Mesenchymal stem cell (in vitro differentiated cells and primary cell): ENCODE measurements around the gene CD7.

Source experiments
- DNase-seq: peaks from one replicate; pipeline ENCODE4 v3.0.0-alpha.2; 2013
- H2AFZ ChIP-seq: one replicate; pipeline ENCODE4 v1.6.1; 2013; ENCODE audit warnings: low read depth, mild to moderate bottlenecking, control low read depth, inconsistent platforms, low read length, moderate library complexity
- H2AK5ac ChIP-seq: 2 replicates; pipeline ENCODE4 v1.6.1; 2013; ENCODE audit warnings: low read length, moderate library complexity, mild to moderate bottlenecking, inconsistent platforms; ENCODE audit not compliant: severe bottlenecking
- H2BK120ac ChIP-seq: one replicate; pipeline ENCODE4 v1.6.1; 2013; ENCODE audit warnings: low read depth, mild to moderate bottlenecking, inconsistent platforms, low read length, moderate library complexity
- H2BK12ac ChIP-seq, 2 experiments: one replicate each; pipeline ENCODE4 v1.6.1; 2013; ENCODE audit warnings: inconsistent platforms in 2 of 2, low read length in 2 of 2, mild to moderate bottlenecking in 2 of 2, moderate library complexity in 2 of 2, control low read depth in 1 of 2
- H2BK15ac ChIP-seq: one replicate; pipeline ENCODE4 v1.6.1; 2013; ENCODE audit warnings: mild to moderate bottlenecking, low read depth, inconsistent platforms; ENCODE audit not compliant: poor library complexity, severe bottlenecking
- H2BK5ac ChIP-seq: 2 replicates; pipeline ENCODE4 v1.6.1; 2013; ENCODE audit warnings: low read depth, mild to moderate bottlenecking, low read length, control low read depth, inconsistent platforms; ENCODE audit not compliant: poor library complexity, severe bottlenecking
- H3K14ac ChIP-seq, 2 experiments: one replicate each; pipeline ENCODE4 v1.6.1; 2013; ENCODE audit warnings: inconsistent platforms in 2 of 2, low read length in 2 of 2, control low read depth in 1 of 2, mild to moderate bottlenecking in 1 of 2, moderate library complexity in 1 of 2
- H3K18ac ChIP-seq, 2 experiments: one replicate each; pipeline ENCODE4 v1.6.1; 2013; ENCODE audit warnings: inconsistent platforms in 2 of 2, low read length in 2 of 2, control low read depth in 1 of 2, low read depth in 1 of 2, mild to moderate bottlenecking in 1 of 2
- H3K23ac ChIP-seq, 2 experiments: one replicate each; pipeline ENCODE4 v1.6.1; 2013; ENCODE audit warnings: inconsistent platforms in 2 of 2, low read length in 2 of 2, mild to moderate bottlenecking in 2 of 2, moderate library complexity in 2 of 2, control low read depth in 1 of 2
- H3K27ac ChIP-seq: 2 replicates; pipeline ENCODE4 v1.5.1; 2013; ENCODE audit warnings: mild to moderate bottlenecking, moderate library complexity, low read length, control low read depth, inconsistent platforms; ENCODE audit not compliant: poor library complexity, severe bottlenecking
- H3K27me3 ChIP-seq, 2 experiments: 2 replicates each; pipeline versions ENCODE4 v1.6.1 to v1.7.0; 2013; ENCODE audit warnings: low read length in 2 of 2, mild to moderate bottlenecking in 2 of 2, moderate library complexity in 2 of 2, control low read depth in 1 of 2, inconsistent platforms in 1 of 2; ENCODE audit not compliant: control insufficient read depth in 1 of 2, insufficient read depth in 1 of 2
- H3K36me3 ChIP-seq, 2 experiments: 2 replicates each; pipeline versions ENCODE4 v1.6.1 to v1.7.0; 2013; ENCODE audit warnings: low read length in 2 of 2, control low read depth in 1 of 2, inconsistent platforms in 1 of 2, low read depth in 1 of 2, mild to moderate bottlenecking in 1 of 2; ENCODE audit not compliant: insufficient read depth in 2 of 2, control insufficient read depth in 1 of 2
- H3K4ac ChIP-seq, 2 experiments: one replicate each; pipeline ENCODE4 v1.6.1; 2013; ENCODE audit warnings: inconsistent platforms in 2 of 2, low read length in 2 of 2, mild to moderate bottlenecking in 2 of 2, moderate library complexity in 2 of 2, control low read depth in 1 of 2, low read depth in 1 of 2
- H3K4me1 ChIP-seq: 2 replicates; pipeline ENCODE4 v1.6.1; 2013; ENCODE audit warnings: low read depth, low read length, control low read depth; ENCODE audit not compliant: control insufficient read depth, insufficient read depth
- H3K4me2 ChIP-seq: 2 replicates; pipeline ENCODE4 v1.6.1; 2013; ENCODE audit warnings: low read length, mild to moderate bottlenecking, inconsistent platforms; ENCODE audit not compliant: poor library complexity, severe bottlenecking
- H3K4me3 ChIP-seq, 2 experiments: 2 replicates each; pipeline versions ENCODE4 v1.5.1 to v1.7.0; 2013; ENCODE audit warnings: low read length in 2 of 2, mild to moderate bottlenecking in 2 of 2, control low read depth in 1 of 2, low read depth in 1 of 2; ENCODE audit not compliant: insufficient read depth in 1 of 2
- H3K79me1 ChIP-seq: replicated peaks from 2 replicates; pipeline ENCODE4 v1.6.1; 2013; ENCODE audit warnings: mild to moderate bottlenecking, control low read depth, low read length, inconsistent platforms; ENCODE audit not compliant: poor library complexity, severe bottlenecking
- H3K9ac ChIP-seq: 2 replicates; pipeline ENCODE4 v1.7.0; 2013; ENCODE audit warnings: mild to moderate bottlenecking, low read length, moderate library complexity
- H3K9me3 ChIP-seq: 2 replicates; pipeline ENCODE4 v1.7.0; 2013; ENCODE audit warnings: mild to moderate bottlenecking, low read length; ENCODE audit not compliant: control insufficient read depth
- H4K8ac ChIP-seq: one replicate; pipeline ENCODE4 v1.6.1; 2013; ENCODE audit warnings: inconsistent platforms, mild to moderate bottlenecking, low read length, moderate library complexity
- H4K91ac ChIP-seq: one replicate; pipeline ENCODE4 v1.6.1; 2013; ENCODE audit warnings: mild to moderate bottlenecking, low read length, inconsistent platforms
- WGBS: methylation state at CpG from one replicate; pipeline ENCODE4 v1.1.7; 2013; ENCODE audit warnings: mixed read lengths; 5-methylcytosine and 5-hydroxymethylcytosine counted together

The CD7 gene

DNA sequence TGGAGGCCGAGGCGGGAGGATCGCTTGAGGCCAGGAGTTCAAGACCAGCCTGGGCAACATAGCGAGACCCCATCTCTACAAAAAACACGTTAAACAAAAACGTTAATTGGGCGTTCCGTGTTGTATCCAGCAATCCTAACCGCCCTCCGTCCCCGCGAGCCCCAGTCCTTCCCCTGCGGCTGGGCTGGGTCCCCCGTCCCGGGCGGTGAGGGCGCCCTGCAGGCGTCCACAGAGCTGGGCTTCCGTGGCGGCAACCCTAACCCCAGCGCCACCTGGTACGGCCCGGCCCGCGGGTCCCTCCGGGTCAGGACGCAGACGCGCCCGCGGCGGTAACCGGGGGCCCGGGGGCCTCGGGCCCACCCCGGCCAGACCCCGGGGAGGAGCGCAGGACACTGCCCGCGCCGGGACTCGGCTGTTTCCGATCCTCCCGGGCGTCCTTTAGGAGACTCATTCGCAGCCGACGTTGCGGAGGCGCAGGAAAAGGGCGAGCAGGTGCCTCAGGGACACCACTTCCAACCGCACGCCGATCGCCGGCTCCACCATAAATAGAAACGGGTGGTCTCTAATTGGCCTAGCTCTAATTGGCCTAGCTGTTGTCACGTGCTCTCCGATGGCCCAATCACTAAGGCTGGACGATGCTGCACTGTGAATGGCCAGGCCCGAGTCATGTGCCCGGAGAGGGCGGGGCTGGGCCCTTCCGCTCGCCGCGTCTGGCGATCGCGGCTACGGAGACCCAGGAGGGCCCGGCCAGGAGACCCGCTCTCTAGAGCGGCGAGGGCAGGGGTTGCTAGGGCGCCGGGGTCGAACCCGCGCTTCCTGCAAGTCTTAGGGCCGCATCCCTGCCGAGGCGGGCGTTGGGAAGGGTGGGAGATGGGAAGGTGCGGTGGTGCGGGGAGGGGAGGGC lies 24.9 kb downstream of the CD7 start:
- Histone ChIP-seq H3K9me3 (no peaks in the 10 kb centered on the region), H3K27me3 (no peaks in the 10 kb centered on the region), H3K14ac (peak overlapping the region in 1 of 2 experiments; percentile 96), H4K8ac (peak overlapping the region; percentile 99), H3K9ac (peak overlapping the region; percentile 88), H2BK5ac (peak overlapping the region; percentile 97), H3K27ac (peak overlapping the region; percentile 77), H3K18ac (peak overlapping the region; percentile 95 to 98), H3K23ac (peak overlapping the region in 1 of 2 experiments; percentile 57), H2BK15ac (peak overlapping the region; percentile 100), H3K4me3 (peak overlapping the region; percentile 84 to 92), H3K36me3 (no peaks in the 10 kb centered on the region), H3K4me1 (peaks cover 26% of the 10 kb centered on the region), H2BK12ac (peak overlapping the region; percentile 22 to 47), H2AFZ (peak overlapping the region; percentile 62), H2AK5ac (no peak overlapping the region), H3K4ac (peak overlapping the region; percentile 86 to 95), H3K4me2 (peak overlapping the region; percentile 94), H2BK120ac (peak overlapping the region; percentile 97), H4K91ac (peak overlapping the region; percentile 97), H3K79me1 (peaks cover 6% of the 10 kb centered on the region)
- 4% methylated on average over 81 of the region's 86 CpGs for WGBS
- DNase-seq, result peak; percentile 99

DNA sequence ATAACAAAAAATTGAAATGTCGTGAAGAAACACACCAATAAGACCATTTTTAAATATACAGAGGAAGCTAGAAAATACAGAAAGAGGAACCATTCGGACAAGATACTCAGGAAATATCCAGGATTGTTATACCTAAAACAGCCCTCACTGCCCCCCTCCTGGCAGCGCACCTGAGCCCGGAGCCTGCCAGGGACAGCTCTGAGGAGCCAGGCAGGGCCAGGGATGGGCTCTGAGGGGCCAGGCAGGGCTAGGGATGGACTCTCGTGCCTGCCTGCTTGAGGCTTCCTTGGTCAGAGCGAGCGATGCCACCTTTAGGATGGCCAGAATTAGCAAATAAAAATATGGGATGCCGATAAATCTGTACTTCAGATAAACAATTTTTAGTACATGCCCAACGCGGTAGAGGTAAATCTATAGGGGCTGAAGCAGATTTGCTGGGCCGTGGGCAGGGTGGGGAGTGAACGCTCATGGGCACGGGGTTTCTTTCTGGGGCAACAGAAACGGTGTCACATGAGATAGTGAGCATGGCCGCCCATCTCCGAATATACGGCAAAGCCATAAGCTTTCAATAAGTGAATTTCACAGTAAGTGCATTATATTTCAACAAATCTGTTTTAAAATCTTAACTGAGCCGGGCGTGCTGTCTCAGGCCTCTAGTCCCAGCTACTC lies 25.7 kb downstream of the CD7 start:
- Histone ChIP-seq H3K18ac (no peak overlapping the region), H3K9ac (peak overlapping the region; percentile 88), H3K4me1 (peaks cover 20% of the 10 kb centered on the region), H3K79me1 (peaks cover 6% of the 10 kb centered on the region), H2BK5ac (no peak overlapping the region), H3K27ac (no peak overlapping the region), H3K4me2 (peak overlapping the region; percentile 94), H3K36me3 (no peaks in the 10 kb centered on the region), H2AK5ac (no peak overlapping the region), H2BK15ac (no peak overlapping the region), H2BK120ac (no peak overlapping the region), H3K4me3 (peak overlapping the region in 1 of 2 experiments; percentile 84), H3K4ac (peak overlapping the region in 1 of 2 experiments; percentile 47), H3K9me3 (no peaks in the 10 kb centered on the region), H3K27me3 (no peaks in the 10 kb centered on the region), H2AFZ (no peak overlapping the region), H2BK12ac (peak overlapping the region in 1 of 2 experiments; percentile 31), H4K8ac (no peak overlapping the region), H3K14ac (no peak overlapping the region), H4K91ac (no peak overlapping the region), H3K23ac (no peak overlapping the region)
- no peak for DNase-seq
- WGBS, result 92% methylated on average over 19 of the region's 19 CpGs

DNA sequence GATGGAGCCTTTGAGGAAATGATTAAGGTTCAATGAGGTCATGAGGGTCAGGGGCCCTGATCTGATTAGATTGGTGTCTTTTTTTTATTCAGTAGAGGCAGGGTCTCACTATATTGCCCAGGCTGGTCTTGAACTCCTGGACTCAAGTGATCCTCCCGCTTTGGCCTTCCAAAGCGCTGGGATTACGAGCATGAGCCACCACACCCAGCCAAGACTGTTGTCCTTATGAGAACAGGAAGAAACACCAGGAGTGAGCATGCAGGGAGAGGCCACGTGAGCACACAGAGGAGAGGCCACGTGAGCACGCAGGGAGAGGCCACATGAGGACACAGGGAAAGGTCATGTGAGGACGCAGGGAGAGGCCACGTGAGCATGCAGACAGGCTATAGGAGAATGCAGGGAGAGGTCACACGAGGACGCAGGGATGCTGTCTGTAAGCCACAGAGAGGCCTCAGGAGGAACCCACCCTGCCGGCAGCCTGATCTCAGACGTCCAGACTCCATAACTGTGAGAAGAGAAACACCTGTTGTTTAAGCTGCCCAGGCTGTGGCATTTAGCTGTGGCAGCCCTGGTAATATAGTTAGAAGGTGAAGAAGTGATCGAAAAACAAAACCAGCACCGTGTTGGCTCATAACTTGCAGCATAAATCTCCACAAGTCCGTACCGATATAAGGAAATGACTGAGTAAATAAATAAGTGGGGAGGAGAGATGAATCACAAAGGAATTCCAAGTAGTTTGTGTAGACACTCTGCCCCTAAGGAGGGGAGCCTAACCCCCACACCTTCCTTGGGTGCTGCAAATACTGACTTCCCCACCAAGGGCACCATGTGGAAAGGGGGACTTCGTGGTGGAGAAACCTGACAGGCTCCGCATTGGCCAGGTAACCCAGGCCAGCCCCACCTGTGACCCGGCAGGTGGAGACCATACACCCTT lies 29.3 kb downstream of the CD7 start:
- Histone ChIP-seq H2BK120ac (peak overlapping the region; percentile 21), H4K91ac (peak overlapping the region; percentile 9), H3K4me3 (no peak overlapping the region), H3K23ac (no peak overlapping the region), H2BK12ac (peak overlapping the region in 1 of 2 experiments; percentile 23), H2BK5ac (no peak overlapping the region), H3K36me3 (no peaks in the 10 kb centered on the region), H4K8ac (no peak overlapping the region), H2AFZ (no peak overlapping the region), H3K9ac (peak overlapping the region; percentile 8), H3K4ac (peak overlapping the region in 1 of 2 experiments; percentile 78), H3K27ac (no peak overlapping the region), H3K9me3 (no peaks in the 10 kb centered on the region), H3K4me1 (peaks cover 22% of the 10 kb centered on the region), H3K79me1 (peaks cover 6% of the 10 kb centered on the region), H3K18ac (peak overlapping the region; percentile 11 to 67), H2BK15ac (peak overlapping the region; percentile 12), H3K27me3 (no peaks in the 10 kb centered on the region), H2AK5ac (no peak overlapping the region), H3K4me2 (no peak overlapping the region), H3K14ac (no peak overlapping the region)
- peak; percentile 95 for DNase-seq
- WGBS, result 57% methylated on average over 16 of the region's 19 CpGs
